Measurements from ENCODE around the gene MTURN. TPM values are rescaled to one million over a fixed set of nuclear protein-coding genes. Genes with fewer than 3 reads are reported as not detected.
A peak's percentile ranks its signal among the peaks of the same experiment; 100 is the strongest.

The MTURN gene
- total and polyA plus RNA-seq, 9 of the 15 experiments (the other 6 are each of a cell fraction or from before 2014, with no cell fraction given), result 0.94 to 14.8 (median 6.4) TPM

DNA sequence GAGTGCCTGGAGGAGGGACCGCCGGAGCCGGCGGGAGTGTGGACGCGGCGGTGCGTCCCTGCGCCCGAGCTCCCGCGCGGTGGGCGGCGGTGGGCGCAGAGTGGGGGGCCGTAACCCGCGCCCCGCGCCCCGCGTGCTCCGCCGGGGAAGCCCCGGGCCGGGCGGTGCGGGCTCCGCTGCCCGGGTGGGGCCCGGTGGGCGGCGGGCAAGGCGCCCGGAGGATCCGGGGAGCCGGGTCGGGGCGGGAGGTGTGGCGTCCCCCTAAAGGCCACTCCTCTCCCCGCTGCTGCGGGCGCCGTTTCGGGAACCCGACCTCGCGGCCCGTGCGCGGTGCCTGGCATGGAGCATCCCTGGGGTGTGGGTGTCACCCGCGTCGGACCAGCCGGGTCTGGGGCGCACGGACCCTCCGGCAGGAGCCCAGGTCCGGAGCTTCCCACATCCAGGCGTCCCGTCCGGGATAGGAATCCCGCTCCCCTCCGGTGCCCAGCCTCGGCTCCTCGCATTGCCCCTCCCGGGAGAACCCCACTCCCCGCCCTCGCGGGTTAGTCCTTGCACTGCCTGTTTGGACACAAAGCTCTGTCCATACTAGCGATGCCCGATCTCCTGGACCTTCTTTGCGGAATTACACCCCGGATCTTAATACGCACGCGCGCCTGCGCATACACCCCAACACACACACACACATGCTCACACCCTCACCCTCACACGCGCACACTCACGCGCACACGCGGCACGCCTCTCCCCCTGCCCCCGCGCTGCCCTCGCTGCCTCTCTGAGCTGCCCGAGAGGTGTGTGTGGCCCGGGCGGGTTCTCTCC, 723 bp downstream of the MTURN start (continued):
- TF ChIP-seq, protein P1, sequence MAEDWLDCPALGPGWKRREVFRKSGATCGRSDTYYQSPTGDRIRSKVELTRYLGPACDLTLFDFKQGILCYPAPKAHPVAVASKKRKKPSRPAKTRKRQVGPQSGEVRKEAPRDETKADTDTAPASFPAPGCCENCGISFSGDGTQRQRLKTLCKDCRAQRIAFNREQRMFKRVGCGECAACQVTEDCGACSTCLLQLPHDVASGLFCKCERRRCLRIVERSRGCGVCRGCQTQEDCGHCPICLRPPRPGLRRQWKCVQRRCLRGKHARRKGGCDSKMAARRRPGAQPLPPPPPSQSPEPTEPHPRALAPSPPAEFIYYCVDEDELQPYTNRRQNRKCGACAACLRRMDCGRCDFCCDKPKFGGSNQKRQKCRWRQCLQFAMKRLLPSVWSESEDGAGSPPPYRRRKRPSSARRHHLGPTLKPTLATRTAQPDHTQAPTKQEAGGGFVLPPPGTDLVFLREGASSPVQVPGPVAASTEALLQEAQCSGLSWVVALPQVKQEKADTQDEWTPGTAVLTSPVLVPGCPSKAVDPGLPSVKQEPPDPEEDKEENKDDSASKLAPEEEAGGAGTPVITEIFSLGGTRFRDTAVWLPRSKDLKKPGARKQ (CRISPR knock-in tag; IDR thresholded peaks at IDR 0.05), result peak; percentile 74; the same call in 1 of the 2 replicates
- no peak for TF ChIP-seq KLF16 (IDR thresholded peaks at IDR 0.05)
- no peak for TF ChIP-seq POLR2AphosphoS5 (IDR thresholded peaks at IDR 0.05; ENCODE audit: control insufficient read depth, insufficient read depth, low read depth, low read length)
- no peak for TF ChIP-seq EP400 (IDR thresholded peaks at IDR 0.05)
- no peak for TF ChIP-seq NFE2L1 (tag; IDR thresholded peaks at IDR 0.05; ENCODE audit: borderline replicate concordance, low read depth)
- TF ChIP-seq, protein P2, sequence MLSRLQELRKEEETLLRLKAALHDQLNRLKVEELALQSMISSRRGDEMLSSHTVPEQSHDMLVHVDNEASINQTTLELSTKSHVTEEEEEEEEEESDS (CRISPR knock-in tag; IDR thresholded peaks at IDR 0.05), result no peak
- TF ChIP-seq SREBF2 (CRISPR knock-in tag; IDR thresholded peaks at IDR 0.05), result no peak
- TF ChIP-seq SMAD1 (IDR thresholded peaks at IDR 0.05; ENCODE audit: low read depth, low read length, partially characterized antibody), result no peak
- no peak for TF ChIP-seq ZKSCAN1 (IDR thresholded peaks at IDR 0.05; ENCODE audit: low read depth, low read length)
- no peak for TF ChIP-seq ELK3 (CRISPR knock-in tag; IDR thresholded peaks at IDR 0.05)
- TF ChIP-seq NCOA6 (IDR thresholded peaks at IDR 0.05), result no peak
- TF ChIP-seq TAF1 (IDR thresholded peaks at IDR 0.05; ENCODE audit: control insufficient read depth, extremely low read depth, insufficient read depth, low read length, severe bottlenecking), result no peak
- no peak for TF ChIP-seq HMG20A (CRISPR knock-in tag; conservative IDR thresholded peaks at IDR 0.05)
- TF ChIP-seq, protein P3, sequence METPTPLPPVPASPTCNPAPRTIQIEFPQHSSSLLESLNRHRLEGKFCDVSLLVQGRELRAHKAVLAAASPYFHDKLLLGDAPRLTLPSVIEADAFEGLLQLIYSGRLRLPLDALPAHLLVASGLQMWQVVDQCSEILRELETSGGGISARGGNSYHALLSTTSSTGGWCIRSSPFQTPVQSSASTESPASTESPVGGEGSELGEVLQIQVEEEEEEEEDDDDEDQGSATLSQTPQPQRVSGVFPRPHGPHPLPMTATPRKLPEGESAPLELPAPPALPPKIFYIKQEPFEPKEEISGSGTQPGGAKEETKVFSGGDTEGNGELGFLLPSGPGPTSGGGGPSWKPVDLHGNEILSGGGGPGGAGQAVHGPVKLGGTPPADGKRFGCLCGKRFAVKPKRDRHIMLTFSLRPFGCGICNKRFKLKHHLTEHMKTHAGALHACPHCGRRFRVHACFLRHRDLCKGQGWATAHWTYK (CRISPR knock-in tag; IDR thresholded peaks at IDR 0.05), result no peak
- TF ChIP-seq SOX6 (IDR thresholded peaks at IDR 0.05), result no peak
- peak; percentile 63 for TF ChIP-seq CHD1 (IDR thresholded peaks at IDR 0.05; ENCODE audit: low read length)
- peak; percentile 33 for TF ChIP-seq ZFX (CRISPR knock-in tag; IDR thresholded peaks at IDR 0.05)
- TF ChIP-seq CCNT2 (IDR thresholded peaks at IDR 0.05; ENCODE audit: borderline replicate concordance, extremely low read depth, insufficient read length, low read depth, low read length), result no peak
- no peak for TF ChIP-seq HES1 (IDR thresholded peaks at IDR 0.05; ENCODE audit: low read depth)
- no peak for TF ChIP-seq MTA2 (IDR thresholded peaks at IDR 0.05; ENCODE audit: low read depth)
- TF ChIP-seq PURB (CRISPR knock-in tag; IDR thresholded peaks at IDR 0.05; ENCODE audit: low read depth), result no peak
- TF ChIP-seq ETV6 (IDR thresholded peaks at IDR 0.05; ENCODE audit: borderline replicate concordance in 1 of 2, low read depth in 2 of 2, low read length in 1 of 2), result no peak
- no peak for TF ChIP-seq ETV6 (CRISPR knock-in tag; IDR thresholded peaks at IDR 0.05; ENCODE audit: borderline replicate concordance)
- TF ChIP-seq ZNF282 (CRISPR knock-in tag; IDR thresholded peaks at IDR 0.05), result peak; percentile 85; the same call in 1 of the 2 replicates
